HL-60/S4 (cell line): ENCODE data around the gene MKX.

Experiments used
- in situ Hi-C: fragments of 300-500 bp; cut with MboI; formaldehyde crosslinking; loops from 2 replicates; pipeline ENCODE4 v1.14.3; 2022; ENCODE audit warnings: low sequenced_read_pairs

The MKX gene

GRCh38 chr10:27658788-27659187 is 86.8 kb downstream of the MKX start:
- in situ Hi-C loops, result loop anchor here (10.0 kb wide), 1 partner anchor 214 kb away; no protein-coding TSS in a partner anchor

- in situ Hi-C loops, result loop anchor here (10.0 kb wide), 1 partner anchor 210 kb away; no protein-coding TSS in a partner anchor
Observed at GRCh38 chr10:27655296-27655695, 90.3 kb downstream of the MKX start.

- in situ Hi-C loops, result loop anchor here (10.0 kb wide), 1 partner anchor 209 kb away; no protein-coding TSS in a partner anchor
Observed at GRCh38 chr10:27654284-27654683, 91.3 kb downstream of the MKX start.

- in situ Hi-C loops, result no loop called here
Observed at GRCh38 chr10:27646604-27647175, 98.9 kb downstream of the MKX start.

- in situ Hi-C loops, result no loop called here
Observed at GRCh38 chr10:27646194-27646593, 99.4 kb downstream of the MKX start.

- in situ Hi-C loops, result no loop called here
Observed at GRCh38 chr10:27644307-27644939, 101.2 kb downstream of the MKX start.

GRCh38 chr10:27643301-27643700 is 102.3 kb downstream of the MKX start:
- in situ Hi-C loops, result no loop called here

- in situ Hi-C loops, result no loop called here
Observed at GRCh38 chr10:27642023-27642589, 103.5 kb downstream of the MKX start.

GRCh38 chr10:27638071-27638750 is 107.4 kb downstream of the MKX start:
- in situ Hi-C loops, result no loop called here

GRCh38 chr10:27637601-27638000 is 108.0 kb downstream of the MKX start:
- in situ Hi-C loops, result no loop called here

- in situ Hi-C loops, result no loop called here
Observed at GRCh38 chr10:27636816-27637215, 108.8 kb downstream of the MKX start.

GRCh38 chr10:27635699-27636270 is 109.8 kb downstream of the MKX start:
- in situ Hi-C loops, result no loop called here

- in situ Hi-C loops, result no loop called here
Observed at GRCh38 chr10:27635290-27635689, 110.3 kb downstream of the MKX start.

- in situ Hi-C loops, result no loop called here
Observed at GRCh38 chr10:27628621-27629020, 117.0 kb downstream of the MKX start.

- in situ Hi-C loops, result no loop called here
Observed at GRCh38 chr10:27626890-27627289, 118.7 kb downstream of the MKX start.

GRCh38 chr10:27625452-27626211 is 120.0 kb downstream of the MKX start:
- in situ Hi-C loops, result no loop called here

- in situ Hi-C loops, result no loop called here
Observed at GRCh38 chr10:27624941-27625340, 120.7 kb downstream of the MKX start.
